OCI-LY3 (cell line): ENCODE results near the gene BNC2.

Experiments used
- EZH2phosphoT487 ChIP-seq: fragments of 200-600 bp; shearing (Covaris generic); IDR thresholded peaks from 2 replicates; pipeline ENCODE4 v1.6.1; 2018; ENCODE audit warnings: antibody characterized with exemption, mixed run types, low read depth
- TF ChIP-seq, protein P1 (sequence below): fragments of 200-600, 300-600 bp; sonication (generic); IDR thresholded peaks from 2 replicates; pipeline ENCODE4 v1.5.1; 2014; ENCODE audit warnings: antibody characterized with exemption, low read length, low read depth

DNA sequence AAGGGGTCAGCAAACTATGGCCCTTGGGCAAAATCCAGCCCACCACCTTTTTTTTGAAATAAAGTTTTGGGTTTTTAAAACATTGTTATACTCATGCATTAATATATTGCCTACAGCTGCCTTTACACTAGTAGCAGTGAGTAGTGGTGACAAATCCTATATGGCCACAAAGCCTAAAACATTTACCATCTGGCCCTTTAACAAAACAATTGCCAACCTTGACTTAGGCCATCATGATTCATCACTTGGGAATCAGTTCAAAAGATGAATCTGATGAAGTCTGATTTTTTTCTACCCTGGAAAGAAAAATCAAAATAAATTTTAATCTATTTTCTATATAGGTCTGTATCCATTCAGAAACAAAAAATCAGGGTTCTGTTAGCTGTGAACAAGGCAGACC, 484.9 kb downstream of the BNC2 start:
- TF ChIP-seq, protein P1, sequence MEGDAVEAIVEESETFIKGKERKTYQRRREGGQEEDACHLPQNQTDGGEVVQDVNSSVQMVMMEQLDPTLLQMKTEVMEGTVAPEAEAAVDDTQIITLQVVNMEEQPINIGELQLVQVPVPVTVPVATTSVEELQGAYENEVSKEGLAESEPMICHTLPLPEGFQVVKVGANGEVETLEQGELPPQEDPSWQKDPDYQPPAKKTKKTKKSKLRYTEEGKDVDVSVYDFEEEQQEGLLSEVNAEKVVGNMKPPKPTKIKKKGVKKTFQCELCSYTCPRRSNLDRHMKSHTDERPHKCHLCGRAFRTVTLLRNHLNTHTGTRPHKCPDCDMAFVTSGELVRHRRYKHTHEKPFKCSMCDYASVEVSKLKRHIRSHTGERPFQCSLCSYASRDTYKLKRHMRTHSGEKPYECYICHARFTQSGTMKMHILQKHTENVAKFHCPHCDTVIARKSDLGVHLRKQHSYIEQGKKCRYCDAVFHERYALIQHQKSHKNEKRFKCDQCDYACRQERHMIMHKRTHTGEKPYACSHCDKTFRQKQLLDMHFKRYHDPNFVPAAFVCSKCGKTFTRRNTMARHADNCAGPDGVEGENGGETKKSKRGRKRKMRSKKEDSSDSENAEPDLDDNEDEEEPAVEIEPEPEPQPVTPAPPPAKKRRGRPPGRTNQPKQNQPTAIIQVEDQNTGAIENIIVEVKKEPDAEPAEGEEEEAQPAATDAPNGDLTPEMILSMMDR, result no peak
- no peak for TF ChIP-seq EZH2phosphoT487
